Measurements from ENCODE around the gene SLC29A2.
A peak's percentile ranks its signal among the peaks of the same experiment; 100 is the strongest.

SLC29A2 gene

GRCh38 chr11:66368484-66368883 lies 3.1 kb downstream of the SLC29A2 start:
- H3K4me3 ChIP-seq (ENCODE audit: low read depth, low read length): no peak overlapping the region
- DNase-seq (ENCODE audit: low read depth, low spot score): no peak
- in situ Hi-C loops (cut with HindIII; ENCODE audit: low sequenced_read_pairs): no loop called here
- TF ChIP-seq CTCF (IDR thresholded peaks at IDR 0.05; ENCODE audit: low read depth, low read length): no peak

GRCh38 chr11:66367561-66368312 lies 3.8 kb downstream of the SLC29A2 start:
- no peak overlapping the region for H3K4me3 ChIP-seq (ENCODE audit: low read depth, low read length)
- in situ Hi-C loops (cut with HindIII; ENCODE audit: low sequenced_read_pairs): no loop called here
- no peak for DNase-seq (ENCODE audit: low read depth, low spot score)

GRCh38 chr11:66366844-66367477 lies 4.6 kb downstream of the SLC29A2 start:
- H3K4me3 ChIP-seq (ENCODE audit: low read depth, low read length): no peak overlapping the region
- in situ Hi-C loops (cut with HindIII; ENCODE audit: low sequenced_read_pairs): no loop called here
- TF ChIP-seq CTCF (IDR thresholded peaks at IDR 0.05; ENCODE audit: low read depth, low read length): no peak
- DNase-seq (ENCODE audit: low read depth, low spot score): no peak

More at GRCh38 chr11:66367561-66368312, 3.8 kb downstream of the SLC29A2 start:
- no peak for TF ChIP-seq CTCF (IDR thresholded peaks at IDR 0.05; ENCODE audit: low read depth, low read length)

- no peak for DNase-seq (ENCODE audit: low read depth, low spot score)
- no peak for TF ChIP-seq CTCF (IDR thresholded peaks at IDR 0.05; ENCODE audit: low read depth, low read length)
These were observed 5.6 kb downstream of the SLC29A2 start for GRCh38 chr11:66365711-66366619.

GRCh38 chr11:66365166-66365565 lies 6.4 kb downstream of the SLC29A2 start:
- in situ Hi-C loops (cut with HindIII; ENCODE audit: low sequenced_read_pairs): no loop called here
- no peak overlapping the region for H3K4me3 ChIP-seq (ENCODE audit: low read depth, low read length)
- DNase-seq (ENCODE audit: low read depth, low spot score): no peak
- no peak for TF ChIP-seq CTCF (IDR thresholded peaks at IDR 0.05; ENCODE audit: low read depth, low read length)

More at GRCh38 chr11:66365711-66366619, 5.6 kb downstream of the SLC29A2 start:
- no peak overlapping the region for H3K4me3 ChIP-seq (ENCODE audit: low read depth, low read length)
- in situ Hi-C loops (cut with HindIII; ENCODE audit: low sequenced_read_pairs): no loop called here

GRCh38 chr11:66363805-66364535 lies 7.6 kb downstream of the SLC29A2 start:
- H3K4me3 ChIP-seq (ENCODE audit: low read depth, low read length): no peak overlapping the region
- DNase-seq (ENCODE audit: low read depth, low spot score): no peak
- in situ Hi-C loops (cut with HindIII; ENCODE audit: low sequenced_read_pairs): no loop called here
- TF ChIP-seq CTCF (IDR thresholded peaks at IDR 0.05; ENCODE audit: low read depth, low read length): peak; percentile 83
